ENCODE measurements around the gene TNFAIP8. TPM values are rescaled to one million over a fixed set of nuclear protein-coding genes. Genes with fewer than 3 reads are reported as not detected.

TNFAIP8 gene
- total RNA-seq, 5 donors from 2014 or later (not counting 1 experiment from before 2014, with no cell fraction given) = 128 to 145 (median 135) TPM

- ATAC-seq (replicated peaks in 1 of 4) (no peak), DNase-seq (no peak)
- Histone ChIP-seq H3K4me1 (ENCODE audit: control insufficient read depth in 1 of 2, extremely low read depth in 1 of 2, insufficient read depth in 2 of 2, low read length in 2 of 2) (peaks cover 0 to 4% of the 10 kb centered on the region in 2 experiments), H3K27me3 (replicated peaks in 1 of 2; ENCODE audit: control insufficient read depth in 2 of 2, extremely low read depth in 1 of 2, insufficient read depth in 2 of 2, low read length in 1 of 2) (no peaks in the 10 kb centered on the region), H3K36me3 (ENCODE audit: control insufficient read depth in 2 of 2, extremely low read depth in 1 of 2, insufficient read depth in 1 of 2, low read length in 1 of 2) (peaks cover 0 to 9% of the 10 kb centered on the region in 2 donors), H3K9me3 (no peaks in the 10 kb centered on the region), H3K27ac (ENCODE audit: low read length) (no peak overlapping the region), H3K4me3 (ENCODE audit: control insufficient read depth in 1 of 2, extremely low read depth in 1 of 2, low read length in 1 of 2) (no peak overlapping the region)
- H3K4me1 Mint-ChIP-seq = peaks cover 39 to 54% (median 46%) of the 10 kb centered on the region in 3 donors
- H3K4me3 Mint-ChIP-seq = no peak overlapping the region
- no peaks in the 10 kb centered on the region for H3K9me3 Mint-ChIP-seq
- peak overlapping the region in 1 of 2 donors; percentile 31 for H3K27ac Mint-ChIP-seq
- WGBS (ENCODE audit: insufficient coverage) = 91% methylated on average over 6 of the region's 12 CpGs
- no peaks in the 10 kb centered on the region for H3K27me3 Mint-ChIP-seq
- CTCF ChIA-PET = interaction anchor here in 1 of 2 donors (0.6 to 1.1 kb wide), 4 partner anchors 9 to 125 kb away, joined by 3 to 4 read pairs (median 4); no protein-coding TSS in a partner anchor
- peaks cover 9% of the 10 kb centered on the region for H3K36me3 Mint-ChIP-seq
- POLR2A ChIA-PET = no interaction called here
These were observed 43.1 kb downstream of the TNFAIP8 start for GRCh38 chr5:119398727-119399466.

GRCh38 chr5:119400245-119400644 lies 44.4 kb downstream of the TNFAIP8 start:
- no peaks in the 10 kb centered on the region for H3K27me3 Mint-ChIP-seq
- Histone ChIP-seq H3K36me3 (ENCODE audit: control insufficient read depth in 2 of 2, extremely low read depth in 1 of 2, insufficient read depth in 1 of 2, low read length in 1 of 2) (peaks cover 0 to 3% of the 10 kb centered on the region in 2 donors), H3K27ac (ENCODE audit: low read length) (no peak overlapping the region), H3K4me3 (ENCODE audit: control insufficient read depth in 1 of 2, extremely low read depth in 1 of 2, low read length in 1 of 2) (no peak overlapping the region), H3K4me1 (ENCODE audit: control insufficient read depth in 1 of 2, extremely low read depth in 1 of 2, insufficient read depth in 2 of 2, low read length in 2 of 2) (peaks cover 0 to 4% of the 10 kb centered on the region in 2 experiments), H3K27me3 (replicated peaks in 1 of 2; ENCODE audit: control insufficient read depth in 2 of 2, extremely low read depth in 1 of 2, insufficient read depth in 2 of 2, low read length in 1 of 2) (no peaks in the 10 kb centered on the region), H3K9me3 (no peaks in the 10 kb centered on the region)
- H3K27ac Mint-ChIP-seq = no peak overlapping the region
- 100% methylated on average over 1 of the region's 2 CpGs for WGBS (ENCODE audit: insufficient coverage)
- no peak overlapping the region for H3K4me3 Mint-ChIP-seq
- H3K9me3 Mint-ChIP-seq = no peaks in the 10 kb centered on the region
- POLR2A ChIA-PET = no interaction called here
- H3K36me3 Mint-ChIP-seq = peaks cover under 1% of the 10 kb centered on the region
- H3K4me1 Mint-ChIP-seq = peaks cover 34 to 45% (median 38%) of the 10 kb centered on the region in 3 donors
- CTCF ChIA-PET = interaction anchor here (0.7 to 2.0 kb wide), 4 partner anchors 9 to 87 kb away, joined by 3 to 8 read pairs (median 6); no protein-coding TSS in a partner anchor
- peak in 1 of 4 experiments; percentile 16 for ATAC-seq (replicated peaks in 1 of 4)
- no peak for DNase-seq

- DNase-seq (no peak), ATAC-seq (replicated peaks in 1 of 4) (no peak)
- Mint-ChIP-seq H3K9me3 (no peaks in the 10 kb centered on the region), H3K4me3 (no peak overlapping the region), H3K27me3 (no peaks in the 10 kb centered on the region), H3K4me1 (peaks cover 23 to 29% (median 28%) of the 10 kb centered on the region in 3 donors), H3K36me3 (no peaks in the 10 kb centered on the region), H3K27ac (peak overlapping the region in 1 of 2 donors; percentile 4)
- Histone ChIP-seq H3K9me3 (no peaks in the 10 kb centered on the region), H3K4me1 (ENCODE audit: control insufficient read depth in 1 of 2, extremely low read depth in 1 of 2, insufficient read depth in 2 of 2, low read length in 2 of 2) (no peaks in the 10 kb centered on the region), H3K4me3 (ENCODE audit: control insufficient read depth in 1 of 2, extremely low read depth in 1 of 2, low read length in 1 of 2) (no peak overlapping the region), H3K36me3 (ENCODE audit: control insufficient read depth in 2 of 2, extremely low read depth in 1 of 2, insufficient read depth in 1 of 2, low read length in 1 of 2) (no peaks in the 10 kb centered on the region), H3K27ac (ENCODE audit: low read length) (no peak overlapping the region), H3K27me3 (replicated peaks in 1 of 2; ENCODE audit: control insufficient read depth in 2 of 2, extremely low read depth in 1 of 2, insufficient read depth in 2 of 2, low read length in 1 of 2) (no peaks in the 10 kb centered on the region)
- ChIA-PET CTCF (interaction anchor here (0.5 to 1.0 kb wide), 8 partner anchors 12 to 331 kb away, joined by 3 to 8 read pairs (median 4); partner anchors contain the start of gene DMXL1 (in 1 of the 2)), POLR2A (interaction anchor here (0.6 to 0.7 kb wide), 4 partner anchors 46 to 310 kb away, joined by 3 to 7 read pairs (median 4); partner anchors contain the start of gene TNFAIP8 (in 1 of the 2))
- WGBS (ENCODE audit: insufficient coverage) = no CpG with 5 or more reads among the region's 1 CpG
These were observed 46.3 kb downstream of the TNFAIP8 start for GRCh38 chr5:119402081-119402480.

- ChIA-PET POLR2A (interaction anchor here in 1 of 2 donors (0.6 kb wide), 1 partner anchor 47 kb away, joined by 3 read pairs; the partner anchor contains the start of gene TNFAIP8), CTCF (interaction anchor here in 1 of 2 donors (0.6 to 1.0 kb wide), 3 partner anchors 59 to 328 kb away, joined by 3 to 4 read pairs (median 3); no protein-coding TSS in a partner anchor)
- Mint-ChIP-seq H3K27ac (peak overlapping the region in 1 of 2 donors; percentile 41), H3K4me3 (no peak overlapping the region), H3K36me3 (no peaks in the 10 kb centered on the region), H3K4me1 (peaks cover 18 to 26% (median 25%) of the 10 kb centered on the region in 3 donors), H3K27me3 (no peaks in the 10 kb centered on the region), H3K9me3 (no peaks in the 10 kb centered on the region)
- no peaks in the 10 kb centered on the region for H3K27me3 ChIP-seq (replicated peaks in 1 of 2; ENCODE audit: control insufficient read depth in 2 of 2, extremely low read depth in 1 of 2, insufficient read depth in 2 of 2, low read length in 1 of 2)
- H3K4me1 ChIP-seq (ENCODE audit: control insufficient read depth in 1 of 2, extremely low read depth in 1 of 2, insufficient read depth in 2 of 2, low read length in 2 of 2) = no peaks in the 10 kb centered on the region
- no CpG with 5 or more reads among the region's 4 CpGs for WGBS (ENCODE audit: insufficient coverage)
- H3K4me3 ChIP-seq (ENCODE audit: control insufficient read depth in 1 of 2, extremely low read depth in 1 of 2, low read length in 1 of 2) = no peak overlapping the region
- no peaks in the 10 kb centered on the region for H3K9me3 ChIP-seq
- no peak for DNase-seq
- no peak for ATAC-seq (replicated peaks in 1 of 4)
- no peak overlapping the region for H3K27ac ChIP-seq (ENCODE audit: low read length)
- no peaks in the 10 kb centered on the region for H3K36me3 ChIP-seq (ENCODE audit: control insufficient read depth in 2 of 2, extremely low read depth in 1 of 2, insufficient read depth in 1 of 2, low read length in 1 of 2)
These were observed 46.7 kb downstream of the TNFAIP8 start for GRCh38 chr5:119402555-119402954.

- no peaks in the 10 kb centered on the region for H3K27me3 Mint-ChIP-seq
- no peak for ATAC-seq (replicated peaks in 1 of 4)
- Histone ChIP-seq H3K36me3 (ENCODE audit: control insufficient read depth in 2 of 2, extremely low read depth in 1 of 2, insufficient read depth in 1 of 2, low read length in 1 of 2) (no peaks in the 10 kb centered on the region), H3K27ac (ENCODE audit: low read length) (no peak overlapping the region), H3K4me3 (ENCODE audit: control insufficient read depth in 1 of 2, extremely low read depth in 1 of 2, low read length in 1 of 2) (no peak overlapping the region), H3K9me3 (no peaks in the 10 kb centered on the region), H3K4me1 (ENCODE audit: control insufficient read depth in 1 of 2, extremely low read depth in 1 of 2, insufficient read depth in 2 of 2, low read length in 2 of 2) (no peaks in the 10 kb centered on the region), H3K27me3 (replicated peaks in 1 of 2; ENCODE audit: control insufficient read depth in 2 of 2, extremely low read depth in 1 of 2, insufficient read depth in 2 of 2, low read length in 1 of 2) (no peaks in the 10 kb centered on the region)
- no peaks in the 10 kb centered on the region for H3K36me3 Mint-ChIP-seq
- POLR2A ChIA-PET = no interaction called here
- H3K27ac Mint-ChIP-seq = peak overlapping the region in 1 of 2 donors; percentile 72
- no peak overlapping the region for H3K4me3 Mint-ChIP-seq
- CTCF ChIA-PET = no interaction called here
- WGBS (ENCODE audit: insufficient coverage) = 92% methylated on average over 2 of the region's 2 CpGs
- DNase-seq = no peak
- peaks cover 8 to 18% (median 12%) of the 10 kb centered on the region in 3 donors for H3K4me1 Mint-ChIP-seq
- H3K9me3 Mint-ChIP-seq = no peaks in the 10 kb centered on the region
These were observed 48.2 kb downstream of the TNFAIP8 start for GRCh38 chr5:119404033-119404432.

GRCh38 chr5:119405419-119405818 lies 49.6 kb downstream of the TNFAIP8 start:
- Mint-ChIP-seq H3K36me3 (no peaks in the 10 kb centered on the region), H3K4me3 (no peak overlapping the region), H3K27me3 (no peaks in the 10 kb centered on the region), H3K4me1 (peaks cover 4 to 21% (median 11%) of the 10 kb centered on the region in 3 donors), H3K9me3 (no peaks in the 10 kb centered on the region), H3K27ac (no peak overlapping the region)
- Histone ChIP-seq H3K4me3 (ENCODE audit: control insufficient read depth in 1 of 2, extremely low read depth in 1 of 2, low read length in 1 of 2) (no peak overlapping the region), H3K27ac (ENCODE audit: low read length) (no peak overlapping the region), H3K27me3 (replicated peaks in 1 of 2; ENCODE audit: control insufficient read depth in 2 of 2, extremely low read depth in 1 of 2, insufficient read depth in 2 of 2, low read length in 1 of 2) (no peaks in the 10 kb centered on the region), H3K36me3 (ENCODE audit: control insufficient read depth in 2 of 2, extremely low read depth in 1 of 2, insufficient read depth in 1 of 2, low read length in 1 of 2) (no peaks in the 10 kb centered on the region), H3K4me1 (ENCODE audit: control insufficient read depth in 1 of 2, extremely low read depth in 1 of 2, insufficient read depth in 2 of 2, low read length in 2 of 2) (no peaks in the 10 kb centered on the region), H3K9me3 (no peaks in the 10 kb centered on the region)
- ATAC-seq (replicated peaks in 1 of 4) (no peak), DNase-seq (no peak)
- CTCF ChIA-PET = interaction anchor here in 1 of 2 donors (1.0 kb wide), 1 partner anchor 90 kb away, joined by 3 read pairs; no protein-coding TSS in a partner anchor
- 100% methylated on average over 2 of the region's 4 CpGs for WGBS (ENCODE audit: insufficient coverage)
- POLR2A ChIA-PET = interaction anchor here in 1 of 2 donors (0.6 kb wide), 1 partner anchor 56 kb away, joined by 9 read pairs; no protein-coding TSS in a partner anchor
